ENCODE results near the gene CANX.
"Not testable (repeated sequence)": the region's sequence is repeated elsewhere in the genome, so short reads cannot be mapped to it uniquely, and the experiment has no call there.

Gene CANX, protein sequence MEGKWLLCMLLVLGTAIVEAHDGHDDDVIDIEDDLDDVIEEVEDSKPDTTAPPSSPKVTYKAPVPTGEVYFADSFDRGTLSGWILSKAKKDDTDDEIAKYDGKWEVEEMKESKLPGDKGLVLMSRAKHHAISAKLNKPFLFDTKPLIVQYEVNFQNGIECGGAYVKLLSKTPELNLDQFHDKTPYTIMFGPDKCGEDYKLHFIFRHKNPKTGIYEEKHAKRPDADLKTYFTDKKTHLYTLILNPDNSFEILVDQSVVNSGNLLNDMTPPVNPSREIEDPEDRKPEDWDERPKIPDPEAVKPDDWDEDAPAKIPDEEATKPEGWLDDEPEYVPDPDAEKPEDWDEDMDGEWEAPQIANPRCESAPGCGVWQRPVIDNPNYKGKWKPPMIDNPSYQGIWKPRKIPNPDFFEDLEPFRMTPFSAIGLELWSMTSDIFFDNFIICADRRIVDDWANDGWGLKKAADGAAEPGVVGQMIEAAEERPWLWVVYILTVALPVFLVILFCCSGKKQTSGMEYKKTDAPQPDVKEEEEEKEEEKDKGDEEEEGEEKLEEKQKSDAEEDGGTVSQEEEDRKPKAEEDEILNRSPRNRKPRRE

DNA sequence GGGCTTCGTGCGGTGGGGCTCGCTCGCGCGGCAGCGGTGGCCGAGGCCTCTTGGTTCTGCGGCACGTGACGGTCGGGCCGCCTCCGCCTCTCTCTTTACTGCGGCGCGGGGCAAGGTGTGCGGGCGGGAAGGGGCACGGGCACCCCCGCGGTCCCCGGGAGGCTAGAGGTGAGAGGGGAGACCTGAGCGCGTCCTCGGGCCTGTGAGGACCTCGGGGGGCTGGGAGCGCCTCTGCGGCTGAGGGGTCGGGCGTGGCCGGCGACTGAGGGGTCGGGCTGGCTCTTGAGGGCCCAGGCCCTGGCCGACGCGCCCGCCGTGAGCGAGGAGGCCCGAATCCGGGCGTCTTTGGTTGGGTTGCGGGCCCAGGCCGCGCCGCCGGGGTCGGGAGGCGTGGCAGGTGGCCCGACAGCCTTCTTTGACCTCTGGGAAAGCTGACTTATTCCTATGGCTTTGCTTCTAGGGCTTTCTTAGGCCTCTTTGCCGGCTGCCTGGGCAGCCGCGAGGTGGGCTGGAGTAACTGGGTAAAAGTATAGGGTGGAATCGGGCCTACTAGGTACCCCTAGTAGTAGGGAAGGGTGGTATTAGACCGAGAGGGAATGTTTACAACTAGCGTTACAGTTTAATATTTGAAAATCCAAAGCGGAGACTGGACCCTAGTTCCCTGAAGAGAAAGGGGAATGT, at the start of gene CANX:
TSS of gene CANX (plus strand) at position 33 of the 681 bp plus-strand sequence. CDS start 6,715 bp downstream, outside the sequence.
- no peak for DNase-seq (ENCODE audit: low read depth in 4 of 4, low spot score in 1 of 4)

DNA sequence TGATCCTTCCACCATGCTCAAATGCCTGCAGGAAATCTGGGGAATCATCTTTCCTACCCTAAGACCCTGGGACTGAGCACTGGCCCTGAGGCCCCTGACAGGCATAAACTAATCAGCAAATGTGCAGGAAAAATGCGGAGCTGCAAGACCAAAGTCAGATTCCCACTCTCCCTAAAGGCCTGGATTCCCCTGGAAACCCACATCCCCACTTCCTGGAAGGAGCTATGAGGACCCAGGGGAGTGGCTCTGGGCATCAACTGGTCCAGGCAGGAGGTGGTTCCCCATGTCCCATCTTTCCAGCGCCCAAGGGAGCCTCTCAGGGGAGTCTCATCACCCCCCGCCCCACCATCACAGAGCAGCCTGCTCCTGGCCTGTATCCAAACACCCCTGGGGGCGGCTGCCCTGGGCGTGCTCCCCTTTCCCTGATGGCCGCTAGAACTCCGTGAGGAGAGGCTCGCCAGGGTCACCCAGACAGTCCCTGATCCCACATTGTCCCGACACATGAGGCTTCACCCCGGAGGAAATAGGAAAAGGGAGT, 49.5 kb upstream of the CANX start:
- DNase-seq (ENCODE audit: low read depth in 4 of 4, low spot score in 1 of 4) = not testable (repeated sequence)

- DNase-seq (ENCODE audit: low read depth in 4 of 4, low spot score in 1 of 4) = not testable (repeated sequence)
These were observed 48.5 kb upstream of the CANX start for GRCh38 chr5:179650245-179650644.

GRCh38 chr5:179653135-179653534, 45.6 kb upstream of the CANX start:
- not testable (repeated sequence) for DNase-seq (ENCODE audit: low read depth in 4 of 4, low spot score in 1 of 4)

DNA sequence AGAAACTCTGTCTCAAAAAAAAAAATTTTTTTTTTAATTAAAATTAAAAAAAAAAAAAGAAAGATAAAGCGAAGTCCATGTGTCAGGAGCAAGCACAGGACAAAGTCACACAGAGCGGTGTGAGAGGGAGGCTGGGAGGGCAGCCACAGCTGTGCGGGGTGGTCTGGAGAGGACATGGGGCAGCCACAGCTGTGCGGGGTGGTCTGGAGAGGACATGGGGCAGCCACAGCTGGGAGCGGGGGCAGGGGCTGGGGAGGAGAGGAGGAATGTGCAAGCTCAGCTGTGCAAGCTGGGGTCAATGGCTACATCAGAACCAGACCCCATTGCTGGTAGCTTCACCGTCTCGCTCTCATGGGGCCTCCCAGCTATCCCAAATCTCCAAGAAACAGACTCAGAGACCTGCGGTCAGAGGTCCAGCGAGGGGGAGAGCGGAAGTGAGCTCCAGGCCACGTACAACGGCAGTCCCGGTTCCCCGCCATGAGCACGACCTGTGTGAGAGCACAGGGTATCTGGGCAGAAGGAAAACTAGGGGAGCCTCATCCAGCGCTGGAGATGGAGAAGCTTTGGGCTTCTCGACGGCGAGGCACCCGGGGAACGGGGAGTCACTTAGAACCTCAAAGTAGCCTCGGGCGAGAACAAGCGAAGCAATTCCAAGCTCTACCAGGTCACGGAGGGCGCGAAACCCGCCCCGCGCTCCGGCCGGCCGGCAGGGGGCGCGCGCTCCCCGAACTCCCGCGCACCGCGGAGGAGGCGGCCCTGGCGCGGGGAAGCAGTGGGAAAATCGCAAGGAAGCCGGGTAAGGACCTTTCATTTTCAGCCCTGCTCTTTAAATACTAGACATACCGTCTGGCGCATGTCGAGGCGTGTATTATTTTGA, 41.2 kb upstream of the CANX start:
- peak in 1 of 4 experiments; percentile 13 for DNase-seq (ENCODE audit: low read depth in 4 of 4, low spot score in 1 of 4)

DNA sequence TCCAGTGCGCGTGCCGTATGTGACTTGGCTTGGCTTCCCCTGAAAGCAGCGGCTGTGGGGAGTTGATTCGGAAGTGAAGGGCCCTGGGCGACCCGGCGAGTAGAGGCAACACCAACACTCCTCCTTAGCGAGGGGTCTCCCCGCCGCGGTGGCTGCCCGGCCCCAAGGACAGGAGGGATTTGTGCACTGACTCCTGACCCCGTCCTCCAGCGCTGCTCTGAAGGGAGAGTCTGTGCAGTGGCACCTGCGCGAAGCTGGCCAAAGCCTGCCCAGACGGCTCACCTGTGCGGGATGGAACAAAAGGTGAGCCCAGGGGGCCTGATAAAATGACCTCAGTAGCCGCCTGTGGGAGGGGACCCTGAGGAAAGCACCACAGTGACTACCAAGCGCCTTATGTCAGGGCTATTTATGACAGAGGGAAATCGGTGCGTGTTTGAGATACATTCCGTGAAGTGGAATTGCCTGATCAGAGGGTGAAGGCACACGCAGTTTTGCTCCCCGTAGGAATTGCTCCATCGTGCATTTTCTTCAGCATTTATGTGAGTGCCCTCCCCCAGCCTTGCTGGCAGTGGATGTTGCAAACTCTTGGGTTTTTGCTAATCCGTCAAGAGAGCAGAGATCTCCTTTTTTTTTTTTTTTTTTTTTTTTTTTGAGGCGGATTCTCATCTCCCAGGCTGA, 40.4 kb upstream of the CANX start:
- not testable (repeated sequence) for DNase-seq (ENCODE audit: low read depth in 4 of 4, low spot score in 1 of 4)

GRCh38 chr5:179661647-179662046, 37.1 kb upstream of the CANX start:
- not testable (repeated sequence) for DNase-seq (ENCODE audit: low read depth in 4 of 4, low spot score in 1 of 4)

DNA sequence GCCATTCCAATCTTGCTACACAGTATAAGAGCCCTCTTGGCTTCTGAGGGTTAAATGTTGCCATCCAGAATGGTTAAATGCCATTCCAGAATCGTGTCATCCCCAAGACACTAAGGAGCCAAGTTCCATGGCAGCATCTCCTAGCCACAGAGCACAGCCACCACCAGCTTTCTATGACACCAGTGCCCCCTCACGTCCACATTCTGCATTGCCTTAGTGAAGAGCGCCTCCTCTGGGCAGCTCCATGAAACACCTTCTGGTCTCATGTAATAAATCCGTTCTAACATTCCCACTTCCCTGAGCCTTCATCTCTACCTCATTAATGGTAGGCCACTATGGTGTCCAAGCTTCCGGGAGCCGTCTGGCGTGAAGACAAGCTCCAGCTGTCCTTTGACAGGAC, 30.4 kb upstream of the CANX start:
- no peak for DNase-seq (ENCODE audit: low read depth in 4 of 4, low spot score in 1 of 4)

GRCh38 chr5:179678223-179679013, 20.3 kb upstream of the CANX start:
- DNase-seq (ENCODE audit: low read depth in 4 of 4, low spot score in 1 of 4) = peak; percentile 77 to 91 (median 87)

GRCh38 chr5:179679014-179679674, 19.6 kb upstream of the CANX start:
- peak in 2 of 4 experiments; percentile 46 to 64 for DNase-seq (ENCODE audit: low read depth in 4 of 4, low spot score in 1 of 4)

GRCh38 chr5:179680014-179680779, 18.6 kb upstream of the CANX start:
- no peak for DNase-seq (ENCODE audit: low read depth in 4 of 4, low spot score in 1 of 4)

- DNase-seq (ENCODE audit: low read depth in 4 of 4, low spot score in 1 of 4) = no peak
These were observed 17.9 kb upstream of the CANX start, which contains the start of gene CBY3 for GRCh38 chr5:179680780-179681401. TSS of gene CBY3 (minus strand) at chr5:179681034. CDS start at chr5:179680918, 116 bp downstream.

GRCh38 chr5:179689212-179689611, 9.6 kb upstream of the CANX start:
- not testable (repeated sequence) for DNase-seq (ENCODE audit: low read depth in 4 of 4, low spot score in 1 of 4)

DNA sequence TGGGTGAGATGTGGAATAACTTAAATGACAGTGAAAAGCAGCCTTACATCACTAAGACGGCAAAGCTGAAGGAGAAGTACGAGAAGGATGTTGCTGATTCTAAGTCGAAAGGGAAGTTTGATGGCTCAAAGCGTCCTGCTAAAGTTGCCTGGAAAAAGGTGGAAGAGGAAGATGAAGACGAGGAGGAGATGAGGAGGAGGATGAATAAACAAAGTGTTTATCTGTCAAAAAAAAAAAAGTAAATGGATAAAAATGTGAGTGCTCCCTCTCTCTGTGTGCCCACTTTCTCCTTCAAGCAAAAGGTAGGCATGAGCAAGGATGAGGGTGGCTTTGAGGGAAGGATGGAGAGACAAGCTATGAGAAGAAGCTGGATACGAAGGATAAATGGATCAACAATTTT, 4.2 kb upstream of the CANX start:
- no peak for DNase-seq (ENCODE audit: low read depth in 4 of 4, low spot score in 1 of 4)

DNA sequence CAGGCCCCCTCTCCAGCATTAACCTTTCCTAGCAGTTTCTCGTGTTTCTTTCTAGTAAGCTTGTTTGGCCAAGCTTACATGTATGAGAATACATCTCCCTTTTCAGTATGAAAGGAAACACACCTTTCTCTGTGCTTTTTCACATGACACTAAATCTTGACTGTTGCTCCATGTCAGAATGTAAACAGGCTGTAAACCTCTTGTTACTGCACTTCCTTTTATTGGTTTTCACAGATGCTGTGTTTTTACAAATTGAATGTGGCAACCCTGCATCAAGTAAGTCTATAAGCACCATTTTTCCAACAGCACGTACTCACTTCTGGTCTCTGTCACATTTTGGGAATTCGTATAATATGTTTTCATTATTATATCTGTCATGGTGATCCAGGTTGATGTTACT, 2.2 kb upstream of the CANX start:
- no peak for DNase-seq (ENCODE audit: low read depth in 4 of 4, low spot score in 1 of 4)

GRCh38 chr5:179697108-179697507, 1.7 kb upstream of the CANX start:
- no peak for DNase-seq (ENCODE audit: low read depth in 4 of 4, low spot score in 1 of 4)

DNA sequence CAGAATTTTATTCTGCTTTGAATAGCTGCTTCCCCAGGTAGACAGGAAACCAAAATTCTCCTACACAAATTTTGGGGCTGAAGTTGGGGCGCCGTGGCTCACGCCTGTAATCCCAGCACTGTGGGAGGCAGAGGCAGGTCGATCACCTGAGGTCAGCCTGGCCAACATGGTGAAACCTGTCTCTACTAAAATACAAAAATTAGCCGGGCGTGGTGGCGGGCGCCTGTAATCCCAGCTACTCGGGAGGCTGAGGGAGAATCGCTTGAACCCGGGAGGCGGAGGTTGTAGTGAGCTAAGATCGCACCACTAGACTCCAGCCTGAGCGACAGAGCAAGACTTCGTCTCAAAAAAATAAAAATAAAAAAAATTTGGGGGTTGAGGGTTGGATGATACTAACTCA, 1.2 kb upstream of the CANX start:
- DNase-seq (ENCODE audit: low read depth in 4 of 4, low spot score in 1 of 4) = not testable (repeated sequence)

Measured in stimulated activated CD4-positive, alpha-beta T cell treated with anti-CD3 and anti-CD28 coated beads, Interleukin-1b, Interleukin-23, amount 100 ng/mL, for 24 hours (primary cell).